ENCODE data around the gene CCDC200. TPM values are rescaled to one million over a fixed set of nuclear protein-coding genes. Genes with fewer than 3 reads are reported as not detected.
A peak's percentile ranks its signal among the peaks of the same experiment; 100 is the strongest.

The CCDC200 gene
- total RNA-seq, 1 experiment from 2014 or later = not detected

DNA sequence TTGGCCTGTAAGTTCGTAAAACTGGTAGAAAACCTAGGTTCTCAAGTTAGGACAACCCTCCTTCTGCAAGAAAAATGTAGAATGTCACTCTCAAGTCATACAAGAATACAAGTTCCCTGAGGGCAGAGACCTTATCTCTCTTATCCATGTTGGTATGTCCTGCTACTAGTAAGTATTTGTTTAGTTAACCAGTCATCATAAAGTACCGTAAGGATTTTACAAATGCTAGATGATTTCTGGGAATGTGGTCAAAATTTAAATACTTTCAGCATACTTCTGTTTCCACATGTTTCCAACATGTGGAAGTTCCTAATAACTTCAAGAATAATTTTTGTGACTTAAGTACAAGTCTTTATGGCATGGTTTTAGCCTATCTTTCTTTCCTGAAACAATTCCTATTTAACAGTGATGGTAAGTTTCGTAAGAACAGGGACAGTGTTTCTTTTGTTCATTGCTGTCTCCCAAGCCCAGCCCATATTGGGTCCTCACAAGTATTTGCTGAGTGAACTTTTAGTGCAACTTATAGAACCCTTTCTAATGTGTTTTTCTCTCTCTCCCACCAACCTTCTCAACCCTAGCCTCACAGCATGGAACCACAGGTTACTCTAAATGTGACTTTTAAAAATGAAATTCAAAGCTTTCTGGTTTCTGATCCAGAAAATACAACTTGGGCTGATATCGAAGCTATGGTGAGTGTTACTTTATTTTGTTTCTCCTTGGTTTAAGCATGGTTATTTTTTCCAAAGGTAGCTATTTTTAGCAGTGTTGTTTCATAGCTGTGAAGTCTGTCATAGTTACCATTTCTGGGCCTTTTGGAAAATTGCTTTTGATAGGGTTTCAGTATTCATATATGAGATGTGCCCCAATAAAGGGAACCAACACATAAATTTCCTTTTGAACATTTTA is 53.0 kb downstream of the CCDC200 start:
- Histone ChIP-seq H3K27me3 (replicated peaks; ENCODE audit: insufficient read depth, low read depth, low read length, poor library complexity) (no peaks in the 10 kb centered on the region), H3K4me1 (ENCODE audit: insufficient read depth, low read length, poor library complexity, severe bottlenecking) (peaks cover 9% of the 10 kb centered on the region), H3K4me3 (ENCODE audit: low read depth, low read length, poor library complexity, severe bottlenecking) (no peak overlapping the region), H3K9me3 (ENCODE audit: low read depth, low read length, poor library complexity, severe bottlenecking) (no peaks in the 10 kb centered on the region), H3K27ac (ENCODE audit: low read depth, low read length, poor library complexity, severe bottlenecking) (no peak overlapping the region), H3K36me3 (ENCODE audit: insufficient read depth, low read length, poor library complexity, severe bottlenecking) (peaks cover 3% of the 10 kb centered on the region)
- CTCF ChIA-PET = no interaction called here
- POLR2A ChIA-PET (ENCODE audit: low non-redundant PET) = no interaction called here
- DNase-seq (ENCODE audit: low spot score) = no peak
- no TSS peak for BruUV-seq (replicated peaks)
- intact Hi-C loops (cut with micrococcal nuclease; ENCODE audit: unreplicated experiment) = no loop called here
- TF ChIP-seq EZH2 (IDR thresholded peaks at IDR 0.05; ENCODE audit: borderline replicate concordance, low read depth, low read length, poor library complexity, severe bottlenecking) = no peak
- TF ChIP-seq, protein P1, sequence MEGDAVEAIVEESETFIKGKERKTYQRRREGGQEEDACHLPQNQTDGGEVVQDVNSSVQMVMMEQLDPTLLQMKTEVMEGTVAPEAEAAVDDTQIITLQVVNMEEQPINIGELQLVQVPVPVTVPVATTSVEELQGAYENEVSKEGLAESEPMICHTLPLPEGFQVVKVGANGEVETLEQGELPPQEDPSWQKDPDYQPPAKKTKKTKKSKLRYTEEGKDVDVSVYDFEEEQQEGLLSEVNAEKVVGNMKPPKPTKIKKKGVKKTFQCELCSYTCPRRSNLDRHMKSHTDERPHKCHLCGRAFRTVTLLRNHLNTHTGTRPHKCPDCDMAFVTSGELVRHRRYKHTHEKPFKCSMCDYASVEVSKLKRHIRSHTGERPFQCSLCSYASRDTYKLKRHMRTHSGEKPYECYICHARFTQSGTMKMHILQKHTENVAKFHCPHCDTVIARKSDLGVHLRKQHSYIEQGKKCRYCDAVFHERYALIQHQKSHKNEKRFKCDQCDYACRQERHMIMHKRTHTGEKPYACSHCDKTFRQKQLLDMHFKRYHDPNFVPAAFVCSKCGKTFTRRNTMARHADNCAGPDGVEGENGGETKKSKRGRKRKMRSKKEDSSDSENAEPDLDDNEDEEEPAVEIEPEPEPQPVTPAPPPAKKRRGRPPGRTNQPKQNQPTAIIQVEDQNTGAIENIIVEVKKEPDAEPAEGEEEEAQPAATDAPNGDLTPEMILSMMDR (conservative IDR thresholded peaks at IDR 0.05; ENCODE audit: low read depth, low read length) = no peak

DNA sequence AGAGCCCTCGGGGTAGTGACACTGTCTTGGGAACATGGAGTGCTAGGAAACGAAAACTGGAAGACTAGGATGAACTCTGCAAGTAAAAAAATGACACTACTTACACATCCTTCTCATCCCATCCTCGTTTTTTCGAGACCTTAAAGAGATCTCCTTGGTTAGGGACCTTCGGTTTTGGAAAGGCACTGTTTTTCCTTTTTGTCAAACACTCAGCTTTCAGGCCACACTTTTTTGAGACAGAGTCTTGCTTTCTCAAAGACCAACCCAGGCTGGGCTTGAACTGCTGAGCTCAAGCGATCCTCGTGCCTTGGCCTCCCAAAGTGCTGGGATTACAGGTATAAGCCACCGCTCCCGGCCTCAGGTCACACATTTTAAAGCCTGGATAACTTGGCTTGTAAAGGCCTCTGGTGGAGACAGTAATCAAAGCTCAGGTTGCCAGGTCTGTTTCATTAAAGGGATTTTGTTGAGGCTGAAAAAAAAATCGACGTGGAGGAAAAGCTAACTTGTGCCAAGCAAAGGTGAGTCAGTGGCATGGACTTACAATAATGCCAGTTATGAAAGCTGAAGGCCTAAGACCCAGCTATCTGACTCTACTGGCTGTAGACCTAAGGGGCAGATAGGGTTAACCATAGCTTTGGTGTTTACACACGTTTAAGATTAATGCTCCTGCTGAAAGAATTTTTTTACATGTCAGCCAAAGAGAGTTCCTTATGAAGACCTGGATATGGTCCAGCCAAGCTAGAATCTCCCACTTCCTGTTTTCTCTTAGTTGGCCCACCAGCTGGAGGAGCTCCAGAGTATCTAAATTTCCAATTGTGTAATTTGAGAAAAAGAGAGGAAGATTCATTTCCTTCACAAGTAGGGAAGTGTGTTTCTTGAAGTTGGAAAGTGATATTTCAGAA is 56.6 kb downstream of the CCDC200 start:
- H3K4me1 ChIP-seq (ENCODE audit: insufficient read depth, low read length, poor library complexity, severe bottlenecking) = peaks cover 9% of the 10 kb centered on the region
- peak; percentile 71 for DNase-seq (ENCODE audit: low spot score)
- H3K27ac ChIP-seq (ENCODE audit: low read depth, low read length, poor library complexity, severe bottlenecking) = peak overlapping the region; percentile 82
- ChIA-PET CTCF (interaction anchor here (0.6 to 1.3 kb wide), 2 partner anchors 11 to 40 kb away, joined by 3 to 9 read pairs; partner anchors contain the start of gene TMEM106A), POLR2A (ENCODE audit: low non-redundant PET) (interaction anchor here (0.6 kb wide), 1 partner anchor 196 kb away, joined by 5 read pairs; no protein-coding TSS in a partner anchor)
- no peaks in the 10 kb centered on the region for H3K36me3 ChIP-seq (ENCODE audit: insufficient read depth, low read length, poor library complexity, severe bottlenecking)
- no peaks in the 10 kb centered on the region for H3K9me3 ChIP-seq (ENCODE audit: low read depth, low read length, poor library complexity, severe bottlenecking)
- intact Hi-C loops (cut with micrococcal nuclease; ENCODE audit: unreplicated experiment) = loop anchor here (5.0 kb wide), 1 partner anchor 45 kb away; the partner anchor contains the start of gene BRCA1
- H3K4me3 ChIP-seq (ENCODE audit: low read depth, low read length, poor library complexity, severe bottlenecking) = peak overlapping the region; percentile 62
- no peak for TF ChIP-seq EZH2 (IDR thresholded peaks at IDR 0.05; ENCODE audit: borderline replicate concordance, low read depth, low read length, poor library complexity, severe bottlenecking)
- TF ChIP-seq, protein P1 (conservative IDR thresholded peaks at IDR 0.05; ENCODE audit: low read depth, low read length) = peak; percentile 39
- TSS peak; percentile 90 for BruUV-seq (replicated peaks)
- no peaks in the 10 kb centered on the region for H3K27me3 ChIP-seq (replicated peaks; ENCODE audit: insufficient read depth, low read depth, low read length, poor library complexity)

Other genes starting within 250 kb of the CCDC200 start
- 0.64 and 1.1 TPM in 2 replicates for gene PTGES3L, start 248.5 kb downstream of the CCDC200 start, total RNA-seq (2021)
- gene RUNDC1, start 248.1 kb downstream of the CCDC200 start, total RNA-seq (2021) = 7.3 and 8.0 TPM in 2 replicates
- gene RPL27, start 230.2 kb downstream of the CCDC200 start, total RNA-seq (2021) = 547 and 560 TPM in 2 replicates
- gene IFI35, start 221.8 kb downstream of the CCDC200 start, total RNA-seq (2021) = 4.9 and 7.2 TPM in 2 replicates
- gene VAT1, start 206.2 kb downstream of the CCDC200 start, total RNA-seq (2021) = 45.2 and 47.0 TPM in 2 replicates
- gene RND2, start 203.4 kb downstream of the CCDC200 start, total RNA-seq (2021) = 5.5 and 6.7 TPM in 2 replicates
- gene BRCA1, start 103.3 kb downstream of the CCDC200 start, total RNA-seq (2021) = 24.2 and 32.9 TPM in 2 replicates
- 19.5 and 23.0 TPM in 2 replicates for gene NBR1, start 57.4 kb downstream of the CCDC200 start, total RNA-seq (2021)
- gene TMEM106A, start 16.7 kb downstream of the CCDC200 start, total RNA-seq (2021) = 1.8 and 2.1 TPM in 2 replicates
- 3,906 and 4,067 TPM in 2 replicates for gene RNU2-1, start 5.4 kb upstream of the CCDC200 start, total RNA-seq (2021)
- gene ARL4D, start 170.4 kb upstream of the CCDC200 start, total RNA-seq (2021) = 4.3 and 5.5 TPM in 2 replicates